HepG2 (cell line): ENCODE data around the gene NDUFA13.

ENCODE experiments used
- CTCF ChIP-seq: sonication (generic); formaldehyde crosslinking; IDR thresholded peaks from 2 replicates; pipeline ENCODE4 v1.5.0; 2020; ENCODE audit warnings: mild to moderate bottlenecking, missing genetic modification reagents, moderate library complexity
- E2F1 ChIP-seq: sonication (generic); formaldehyde crosslinking; IDR thresholded peaks from 2 replicates; pipeline ENCODE4 v1.5.0; 2020; ENCODE audit warnings: missing genetic modification reagents
- ETS1 ChIP-seq: sonication (generic); formaldehyde crosslinking; IDR thresholded peaks from 2 replicates; pipeline ENCODE4 v1.4.0; 2020; ENCODE audit warnings: missing genetic modification reagents
- FOXA3 ChIP-seq: IDR thresholded peaks from 2 replicates; pipeline ENCODE4 v1.6.1; 2016; ENCODE audit warnings: missing genetic modification reagents, missing compliant biosample characterization
- POLR2A ChIP-seq, 2 experiments: IDR thresholded peaks; 2 replicates each; pipeline ENCODE4 v1.6.1; 2011; ENCODE audit warnings: low read depth in 2 of 2, low read length in 2 of 2, mild to moderate bottlenecking in 1 of 2, moderate library complexity in 1 of 2; ENCODE audit not compliant: insufficient read depth in 1 of 2
- POLR2AphosphoS5 ChIP-seq: IDR thresholded peaks from 2 replicates; pipeline ENCODE4 v1.6.1; 2012; ENCODE audit warnings: low read depth, low read length
- RAD21 ChIP-seq: fragments of 450-650 bp; formaldehyde crosslinking; IDR thresholded peaks from 2 replicates; pipeline ENCODE4 v1.5.0; 2020; ENCODE audit warnings: mild to moderate bottlenecking
- SIX1 ChIP-seq: sonication (generic); formaldehyde crosslinking; IDR thresholded peaks from 2 replicates; pipeline ENCODE4 v1.4.0; 2020; ENCODE audit warnings: missing genetic modification reagents, borderline replicate concordance
- SOX5 ChIP-seq: IDR thresholded peaks from 2 replicates; pipeline ENCODE4 v1.6.1; 2016; ENCODE audit warnings: borderline replicate concordance
- ZNF10 ChIP-seq: sonication (generic); formaldehyde crosslinking; IDR thresholded peaks from 2 replicates; pipeline ENCODE4 v1.4.0; 2020; ENCODE audit warnings: mild to moderate bottlenecking, low read depth, missing genetic modification reagents, borderline replicate concordance
- ZNF432 ChIP-seq: sonication (generic); formaldehyde crosslinking; IDR thresholded peaks from 2 replicates; pipeline ENCODE4 v1.5.0; 2020; ENCODE audit warnings: missing genetic modification reagents, mild to moderate bottlenecking, borderline replicate concordance
- ZNF484 ChIP-seq: sonication (generic); formaldehyde crosslinking; IDR thresholded peaks from 2 replicates; pipeline ENCODE4 v1.5.1; 2020; ENCODE audit warnings: mild to moderate bottlenecking, low read depth, missing genetic modification reagents, borderline replicate concordance

- TF ChIP-seq ZNF432 (CRISPR knock-in tag) (no peak), SOX5 (CRISPR knock-in tag) (no peak), POLR2A (IDR thresholded peaks at IDR 0.05; ENCODE audit: insufficient read depth in 1 of 2, low read depth in 2 of 2, low read length in 2 of 2) (0 out of 4 replicates have a peak, but pooled peaks of 1 of the 2 experiments have one; percentile 18), ZNF10 (no peak), ETS1 (CRISPR knock-in tag) (no peak), RAD21 (CRISPR knock-in tag) (no peak), E2F1 (CRISPR knock-in tag) (no peak), SIX1 (no peak), CTCF (CRISPR knock-in tag) (no peak), POLR2AphosphoS5 (no peak), FOXA3 (CRISPR knock-in tag) (no peak), ZNF484 (no peak)
Observed at GRCh38 chr19:19530423-19530804, 14.4 kb downstream of the NDUFA13 start.
